K562 (cell line): ENCODE results near the gene KRT77. TPM values are rescaled to one million over a fixed set of nuclear protein-coding genes. Genes with fewer than 3 reads are reported as not detected.

Experiments
- ARID1B ChIP-seq: fragments of 450-650 bp; IDR thresholded peaks from 2 replicates; pipeline ENCODE4 v1.6.1; 2016; ENCODE audit warnings: antibody characterized with exemption, mild to moderate bottlenecking, inconsistent platforms
- ATF6 ChIP-seq: sonication (generic); formaldehyde crosslinking; IDR thresholded peaks from 2 replicates; pipeline ENCODE4 v1.4.0; 2020; ENCODE audit warnings: mild to moderate bottlenecking, missing genetic modification reagents
- CSDE1 ChIP-seq, 2 experiments: fragments of 450-650 bp; IDR thresholded peaks; 2 replicates each; pipeline ENCODE4 v1.6.1; 2016; ENCODE audit warnings: mild to moderate bottlenecking in 1 of 2
- DEAF1 ChIP-seq: fragments of 450-650 bp; formaldehyde crosslinking; IDR thresholded peaks from 2 replicates; pipeline ENCODE4 v1.4.0; 2020; ENCODE audit warnings: mild to moderate bottlenecking, moderate library complexity
- GATA2 ChIP-seq: sonication (generic); formaldehyde crosslinking; IDR thresholded peaks from 2 replicates; pipeline ENCODE4 v1.4.0; 2020; ENCODE audit warnings: mild to moderate bottlenecking, missing genetic modification reagents
- RBFOX2 ChIP-seq: fragments of 200-400 bp; formaldehyde crosslinking; IDR thresholded peaks from 2 replicates; pipeline ENCODE4 v1.6.1; 2017; ENCODE audit warnings: low read depth, mild to moderate bottlenecking, low read length, moderate library complexity
- SNIP1 ChIP-seq: fragments of 450-650 bp; IDR thresholded peaks from 2 replicates; pipeline ENCODE4 v1.7.1; 2017; ENCODE audit warnings: low read depth, mild to moderate bottlenecking
- SP1 ChIP-seq: sonication (generic); formaldehyde crosslinking; IDR thresholded peaks from 2 replicates; pipeline ENCODE4 v1.8.1; 2022; ENCODE audit warnings: mild to moderate bottlenecking, missing genetic modification reagents
- XRCC5 ChIP-seq: fragments of 200-400 bp; formaldehyde crosslinking; IDR thresholded peaks from 2 replicates; pipeline ENCODE4 v1.6.1; 2017; ENCODE audit warnings: low read depth, mild to moderate bottlenecking, low read length
- YY1 ChIP-seq, 3 experiments: IDR thresholded peaks; 2 replicates each; pipeline ENCODE4 v1.6.1; 2011; ENCODE audit warnings: low read length in 2 of 3, mild to moderate bottlenecking in 2 of 3, moderate library complexity in 2 of 3, borderline replicate concordance in 1 of 3, control low read depth in 1 of 3, low read depth in 1 of 3; ENCODE audit not compliant: insufficient read depth in 3 of 3, insufficient replicate concordance in 2 of 3, control insufficient read depth in 1 of 3, insufficient read length in 1 of 3; ENCODE audit errors: extremely low read depth in 1 of 3
- ZZZ3 ChIP-seq: fragments of 450-650 bp; IDR thresholded peaks from 2 replicates; pipeline ENCODE4 v1.6.1; 2016; ENCODE audit warnings: antibody characterized with exemption, mild to moderate bottlenecking, moderate library complexity
- polyA plus RNA-seq, 8 experiments: library from polyadenylated mRNA; depleted of rRNA in 4 of 8; stranded (reverse) in 5 of 8; unstranded in 3 of 8; fragments of >200 nt; fragmentation: Nextera tagmentation in 2 of 8; fragmentation: Illumina TruSeq in 1 of 8; extraction: Ambion mirVana in 2 of 8; extraction: Trizol in 1 of 8; gene quantifications; 2 replicates each; pipeline versions ENCODE4 v1.2.1 to v1.2.3, GENCODE V29; 2011 to 2014; ENCODE audit warnings: inconsistent platforms in 1 of 8, missing spikeins in 1 of 8
- total RNA-seq, 7 experiments: library from RNA; depleted of rRNA in 6 of 7; stranded (reverse); fragments of >200 nt in 6 of 7; fragmentation: Illumina TruSeq in 2 of 7; extraction: Trizol in 2 of 7; gene quantifications; 2 replicates each; pipeline versions ENCODE4 v1.2.1 to v1.2.3, GENCODE V29; 2011 to 2021; ENCODE audit warnings: low replicate concordance in 1 of 7
- TF ChIP-seq, protein P1 (sequence below): sonication (generic); formaldehyde crosslinking; IDR thresholded peaks from 2 replicates; pipeline ENCODE4 v1.8.0; 2023; ENCODE audit warnings: missing genetic modification reagents, mild to moderate bottlenecking, borderline replicate concordance

Gene KRT77
- total and polyA plus RNA-seq, 9 of the 15 experiments (the other 6 are each of a cell fraction or from before 2014, with no cell fraction given): not detected

DNA sequence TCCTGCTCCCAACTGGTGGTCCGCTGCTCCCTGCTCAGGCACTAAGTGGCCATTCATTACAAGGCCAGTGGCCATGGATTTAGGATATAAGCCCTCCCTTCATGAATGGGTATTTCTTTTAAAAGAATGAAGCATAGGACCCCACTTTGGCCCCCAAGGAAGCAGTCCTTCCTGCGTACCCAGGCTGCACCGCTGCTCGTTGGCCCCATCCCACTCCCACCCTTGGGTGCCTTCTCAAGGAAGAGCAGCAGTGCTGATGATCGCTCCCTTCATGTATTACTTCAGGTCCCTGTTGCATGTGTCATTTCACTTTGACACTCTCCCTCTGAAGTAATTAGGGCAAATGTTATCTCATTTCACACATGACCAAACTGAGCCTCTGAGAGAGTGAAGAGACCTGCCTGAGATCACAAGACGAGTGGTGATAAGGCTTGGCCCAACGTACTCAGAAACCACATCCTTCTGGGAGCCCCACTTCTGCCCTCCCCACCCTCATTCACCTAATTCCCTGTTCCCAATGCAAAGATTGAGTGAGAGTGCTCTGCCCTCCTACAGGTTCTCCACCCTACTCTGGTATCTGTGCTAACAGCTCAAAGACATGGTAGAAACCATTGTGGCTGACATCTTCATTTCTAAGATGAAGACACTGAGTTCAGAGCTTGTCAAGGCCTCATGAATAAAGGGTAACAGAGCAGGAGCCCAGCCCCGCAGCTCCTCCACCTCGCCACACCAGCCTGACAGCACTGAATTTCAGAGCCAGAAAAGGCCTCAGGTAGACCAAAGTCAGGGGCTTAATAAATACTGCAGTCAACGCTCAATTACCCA is 41.0 kb downstream of the KRT77 start (continued):
- TF ChIP-seq CSDE1 (IDR thresholded peaks at IDR 0.05): no peak
- TF ChIP-seq YY1 (IDR thresholded peaks at IDR 0.05; ENCODE audit: borderline replicate concordance in 1 of 3, control insufficient read depth in 1 of 3, extremely low read depth in 1 of 3, insufficient read depth in 3 of 3, insufficient read length in 1 of 3, insufficient replicate concordance in 2 of 3, low read depth in 1 of 3, low read length in 2 of 3): peak in 1 of 3 experiments; percentile 65
- TF ChIP-seq, protein P1, sequence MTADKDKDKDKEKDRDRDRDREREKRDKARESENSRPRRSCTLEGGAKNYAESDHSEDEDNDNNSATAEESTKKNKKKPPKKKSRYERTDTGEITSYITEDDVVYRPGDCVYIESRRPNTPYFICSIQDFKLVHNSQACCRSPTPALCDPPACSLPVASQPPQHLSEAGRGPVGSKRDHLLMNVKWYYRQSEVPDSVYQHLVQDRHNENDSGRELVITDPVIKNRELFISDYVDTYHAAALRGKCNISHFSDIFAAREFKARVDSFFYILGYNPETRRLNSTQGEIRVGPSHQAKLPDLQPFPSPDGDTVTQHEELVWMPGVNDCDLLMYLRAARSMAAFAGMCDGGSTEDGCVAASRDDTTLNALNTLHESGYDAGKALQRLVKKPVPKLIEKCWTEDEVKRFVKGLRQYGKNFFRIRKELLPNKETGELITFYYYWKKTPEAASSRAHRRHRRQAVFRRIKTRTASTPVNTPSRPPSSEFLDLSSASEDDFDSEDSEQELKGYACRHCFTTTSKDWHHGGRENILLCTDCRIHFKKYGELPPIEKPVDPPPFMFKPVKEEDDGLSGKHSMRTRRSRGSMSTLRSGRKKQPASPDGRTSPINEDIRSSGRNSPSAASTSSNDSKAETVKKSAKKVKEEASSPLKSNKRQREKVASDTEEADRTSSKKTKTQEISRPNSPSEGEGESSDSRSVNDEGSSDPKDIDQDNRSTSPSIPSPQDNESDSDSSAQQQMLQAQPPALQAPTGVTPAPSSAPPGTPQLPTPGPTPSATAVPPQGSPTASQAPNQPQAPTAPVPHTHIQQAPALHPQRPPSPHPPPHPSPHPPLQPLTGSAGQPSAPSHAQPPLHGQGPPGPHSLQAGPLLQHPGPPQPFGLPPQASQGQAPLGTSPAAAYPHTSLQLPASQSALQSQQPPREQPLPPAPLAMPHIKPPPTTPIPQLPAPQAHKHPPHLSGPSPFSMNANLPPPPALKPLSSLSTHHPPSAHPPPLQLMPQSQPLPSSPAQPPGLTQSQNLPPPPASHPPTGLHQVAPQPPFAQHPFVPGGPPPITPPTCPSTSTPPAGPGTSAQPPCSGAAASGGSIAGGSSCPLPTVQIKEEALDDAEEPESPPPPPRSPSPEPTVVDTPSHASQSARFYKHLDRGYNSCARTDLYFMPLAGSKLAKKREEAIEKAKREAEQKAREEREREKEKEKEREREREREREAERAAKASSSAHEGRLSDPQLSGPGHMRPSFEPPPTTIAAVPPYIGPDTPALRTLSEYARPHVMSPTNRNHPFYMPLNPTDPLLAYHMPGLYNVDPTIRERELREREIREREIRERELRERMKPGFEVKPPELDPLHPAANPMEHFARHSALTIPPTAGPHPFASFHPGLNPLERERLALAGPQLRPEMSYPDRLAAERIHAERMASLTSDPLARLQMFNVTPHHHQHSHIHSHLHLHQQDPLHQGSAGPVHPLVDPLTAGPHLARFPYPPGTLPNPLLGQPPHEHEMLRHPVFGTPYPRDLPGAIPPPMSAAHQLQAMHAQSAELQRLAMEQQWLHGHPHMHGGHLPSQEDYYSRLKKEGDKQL: no peak
- no peak for TF ChIP-seq SNIP1
- no peak for TF ChIP-seq XRCC5
- no peak for TF ChIP-seq ZZZ3
- no peak for TF ChIP-seq DEAF1 (CRISPR knock-in tag)
- peak; percentile 96 for TF ChIP-seq GATA2 (CRISPR knock-in tag)
- peak; percentile 37; the same call in 1 of the 2 replicates for TF ChIP-seq RBFOX2
- TF ChIP-seq ARID1B: peak; percentile 99
- peak; percentile 62; the same call in 1 of the 2 replicates for TF ChIP-seq ATF6
- TF ChIP-seq SP1: no peak; the same call in 1 of the 2 replicates
- TF ChIP-seq, all 486 proteins: peak for 191
